HepG2 (cell line): ENCODE results near the gene BANP. TPM values are rescaled to one million over a fixed set of nuclear protein-coding genes. Genes with fewer than 3 reads are reported as not detected.

Experiments used
- AKNA ChIP-seq: sonication (generic); formaldehyde crosslinking; IDR thresholded peaks from 2 replicates; pipeline ENCODE4 v1.4.0; 2020; ENCODE audit warnings: missing genetic modification reagents, borderline replicate concordance
- ARHGAP35 ChIP-seq: sonication (generic); formaldehyde crosslinking; IDR thresholded peaks from 2 replicates; pipeline ENCODE4 v1.9.0; 2022; ENCODE audit warnings: mild to moderate bottlenecking, inconsistent platforms, moderate library complexity, missing genetic modification reagents, borderline replicate concordance
- ATF6 ChIP-seq: sonication (generic); formaldehyde crosslinking; conservative IDR thresholded peaks from 2 replicates; pipeline ENCODE4 v1.4.0; 2020; ENCODE audit warnings: missing genetic modification reagents
- ESRRA ChIP-seq: sonication (generic); formaldehyde crosslinking; IDR thresholded peaks from 2 replicates; pipeline ENCODE4 v1.5.1; 2020; ENCODE audit warnings: mild to moderate bottlenecking, low read depth, missing genetic modification reagents
- IKZF1 ChIP-seq: fragments of 450-650 bp; IDR thresholded peaks from 2 replicates; pipeline ENCODE4 v1.7.1; 2016
- MEF2D ChIP-seq: sonication (generic); formaldehyde crosslinking; IDR thresholded peaks from 2 replicates; pipeline ENCODE4 v1.5.1; 2020; ENCODE audit warnings: mild to moderate bottlenecking, missing genetic modification reagents
- MEIS2 ChIP-seq: sonication (generic); formaldehyde crosslinking; IDR thresholded peaks from 2 replicates; pipeline ENCODE4 v1.9.0; 2021; ENCODE audit warnings: mild to moderate bottlenecking, missing genetic modification reagents
- THAP9 ChIP-seq: sonication (generic); formaldehyde crosslinking; IDR thresholded peaks from 2 replicates; pipeline ENCODE4; 2020; ENCODE audit warnings: missing genetic modification reagents, mild to moderate bottlenecking, borderline replicate concordance
- USF2 ChIP-seq, 2 experiments: sonication (generic) in 1 of 2; formaldehyde crosslinking in 1 of 2; IDR thresholded peaks; 2 replicates each; pipeline versions ENCODE4 v1.5.1 to v1.6.1; 2011 to 2020; ENCODE audit warnings: borderline replicate concordance in 1 of 2, low read depth in 1 of 2, low read length in 1 of 2, mild to moderate bottlenecking in 1 of 2, missing genetic modification reagents in 1 of 2, moderate library complexity in 1 of 2
- ZNF18 ChIP-seq: sonication (generic); formaldehyde crosslinking; IDR thresholded peaks from 2 replicates; pipeline ENCODE4 v1.8.0; 2022; ENCODE audit warnings: mild to moderate bottlenecking, missing genetic modification reagents; ENCODE audit not compliant: insufficient replicate concordance
- ZNF496 ChIP-seq: sonication (generic); formaldehyde crosslinking; IDR thresholded peaks from 2 replicates; pipeline ENCODE4 v1.8.1; 2023; ENCODE audit warnings: mild to moderate bottlenecking, moderate library complexity, missing genetic modification reagents; ENCODE audit not compliant: insufficient replicate concordance
- ZNF672 ChIP-seq: sonication (generic); formaldehyde crosslinking; IDR thresholded peaks from 2 replicates; pipeline ENCODE4 v1.8.1; 2022; ENCODE audit warnings: missing genetic modification reagents
- polyA plus RNA-seq, 8 experiments: library from polyadenylated mRNA; depleted of rRNA in 3 of 8; stranded (reverse) in 7 of 8; unstranded in 1 of 8; fragments of >200 nt; fragmentation: Illumina TruSeq in 4 of 8; extraction: Trizol in 4 of 8; gene quantifications; 2 replicates each; pipeline versions ENCODE4 v1.2.1 to v1.2.3, GENCODE V29; 2011 to 2016; ENCODE audit warnings: low read depth in 4 of 8, missing spikeins in 1 of 8, mixed read lengths in 1 of 8; ENCODE audit not compliant: insufficient read depth in 1 of 8
- total RNA-seq, 5 experiments: library from RNA; depleted of rRNA; stranded (reverse); fragments of >200 nt; fragmentation: Illumina TruSeq; extraction: Trizol; gene quantifications; 2 replicates each; pipeline ENCODE4 v1.2.3, GENCODE V29; 2016; ENCODE audit warnings: low read depth in 1 of 5

BANP gene
- total and polyA plus RNA-seq, 2 of the 13 experiments (the other 11 are each of a cell fraction or from before 2014, with no cell fraction given), result 20.2 to 23.8 TPM

- TF ChIP-seq IKZF1 (no peak), ZNF672 (no peak), MEIS2 (CRISPR knock-in tag) (peak; percentile 13; the same call in 1 of the 2 replicates), ESRRA (CRISPR knock-in tag) (0 out of 2 replicates have a peak, but pooled peaks have one; percentile 63), THAP9 (CRISPR knock-in tag) (peak; percentile 91), ZNF18 (CRISPR knock-in tag) (peak; percentile 78), USF2 (IDR thresholded peaks at IDR 0.05; ENCODE audit: low read depth, low read length) (no peak), USF2 (CRISPR knock-in tag; IDR thresholded peaks at IDR 0.05; ENCODE audit: borderline replicate concordance) (no peak), ZNF496 (CRISPR knock-in tag) (no peak), ATF6 (CRISPR knock-in tag) (peak; percentile 86; the same call in 1 of the 2 replicates), AKNA (CRISPR knock-in tag) (no peak; the same call in 1 of the 2 replicates), MEF2D (CRISPR knock-in tag) (peak; percentile 83), ARHGAP35 (CRISPR knock-in tag) (no peak; the same call in 1 of the 2 replicates)
These were observed at the start of gene BANP (continued) for GRCh38 chr16:87950765-87951551.
